GDM1 (cell line): Measurements from ENCODE around the gene PROCA1.
"Not testable (repeated sequence)": the region's sequence is repeated elsewhere in the genome, so short reads cannot be mapped to it uniquely, and the experiment has no call there.

Experiments used
- DNase-seq: peaks from one replicate; lab custom pipeline; 2025; lab: John Stamatoyannopoulos, UW

The PROCA1 gene

GRCh38 chr17:28725660-28726225, 14.1 kb upstream of the PROCA1 start:
- peak; percentile 37 for DNase-seq

- no peak for DNase-seq
Measured at GRCh38 chr17:28725166-28725659, 13.5 kb upstream of the PROCA1 start.

GRCh38 chr17:28724500-28725165, 12.9 kb upstream of the PROCA1 start:
- no peak for DNase-seq

- DNase-seq: not testable (repeated sequence)
Measured at GRCh38 chr17:28723836-28724499, 12.3 kb upstream of the PROCA1 start.

GRCh38 chr17:28723159-28723835, 11.6 kb upstream of the PROCA1 start:
- DNase-seq: no peak

GRCh38 chr17:28722417-28723158, 10.9 kb upstream of the PROCA1 start:
- no peak for DNase-seq

- DNase-seq: not testable (repeated sequence)
Measured at GRCh38 chr17:28720997-28721329, 9.3 kb upstream of the PROCA1 start.

- DNase-seq: no peak
Measured at GRCh38 chr17:28720247-28720996, 8.7 kb upstream of the PROCA1 start.

- no peak for DNase-seq
Measured at GRCh38 chr17:28719021-28719433, 7.3 kb upstream of the PROCA1 start.

- DNase-seq: no peak
Measured at GRCh38 chr17:28718333-28719020, 6.8 kb upstream of the PROCA1 start.

GRCh38 chr17:28717578-28718332, 6.1 kb upstream of the PROCA1 start, which contains the start of gene RAB34:
Gene RAB34 (minus strand): TSS chr17:28717868. CDS start chr17:28717266, 602 bp downstream.
- peak; percentile 31 for DNase-seq

- no peak for DNase-seq
Measured at GRCh38 chr17:28716740-28717577, 5.3 kb upstream of the PROCA1 start.

GRCh38 chr17:28715217-28715616, 3.5 kb upstream of the PROCA1 start:
- DNase-seq: no peak

- no peak for DNase-seq
Measured at GRCh38 chr17:28714281-28714680, 2.6 kb upstream of the PROCA1 start.

GRCh38 chr17:28712705-28713415, 1.2 kb upstream of the PROCA1 start:
- DNase-seq: no peak

- peak; percentile 77 for DNase-seq
Measured at GRCh38 chr17:28712032-28712704, 480 bp upstream of the PROCA1 start.

- peak; percentile 94 for DNase-seq
Measured at GRCh38 chr17:28710861-28711722, 596 bp downstream of the PROCA1 start.
